ENCODE measurements around the gene NEDD9.

DNA sequence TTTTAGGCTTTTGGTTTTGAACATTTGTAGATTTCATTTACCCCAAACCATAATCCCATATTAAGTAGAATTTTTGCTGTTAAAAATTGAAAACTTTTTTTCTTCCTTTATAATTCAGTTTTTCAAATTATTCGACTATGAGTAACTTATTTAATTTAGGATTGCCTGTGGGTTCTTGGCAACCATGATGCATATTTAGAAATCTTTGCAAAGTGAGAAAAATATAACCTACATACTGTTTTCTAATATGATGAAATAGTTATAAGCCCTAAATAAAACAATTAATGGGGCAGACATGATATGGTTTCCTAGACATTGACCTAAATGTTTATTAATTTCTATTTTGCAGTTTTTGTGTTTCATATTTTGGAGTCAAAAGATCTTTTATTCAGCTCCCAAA is 23.6 kb downstream of the NEDD9 start:
- TF ChIP-seq, protein P1, sequence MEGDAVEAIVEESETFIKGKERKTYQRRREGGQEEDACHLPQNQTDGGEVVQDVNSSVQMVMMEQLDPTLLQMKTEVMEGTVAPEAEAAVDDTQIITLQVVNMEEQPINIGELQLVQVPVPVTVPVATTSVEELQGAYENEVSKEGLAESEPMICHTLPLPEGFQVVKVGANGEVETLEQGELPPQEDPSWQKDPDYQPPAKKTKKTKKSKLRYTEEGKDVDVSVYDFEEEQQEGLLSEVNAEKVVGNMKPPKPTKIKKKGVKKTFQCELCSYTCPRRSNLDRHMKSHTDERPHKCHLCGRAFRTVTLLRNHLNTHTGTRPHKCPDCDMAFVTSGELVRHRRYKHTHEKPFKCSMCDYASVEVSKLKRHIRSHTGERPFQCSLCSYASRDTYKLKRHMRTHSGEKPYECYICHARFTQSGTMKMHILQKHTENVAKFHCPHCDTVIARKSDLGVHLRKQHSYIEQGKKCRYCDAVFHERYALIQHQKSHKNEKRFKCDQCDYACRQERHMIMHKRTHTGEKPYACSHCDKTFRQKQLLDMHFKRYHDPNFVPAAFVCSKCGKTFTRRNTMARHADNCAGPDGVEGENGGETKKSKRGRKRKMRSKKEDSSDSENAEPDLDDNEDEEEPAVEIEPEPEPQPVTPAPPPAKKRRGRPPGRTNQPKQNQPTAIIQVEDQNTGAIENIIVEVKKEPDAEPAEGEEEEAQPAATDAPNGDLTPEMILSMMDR (IDR thresholded peaks at IDR 0.05): no peak
- no peak for TF ChIP-seq EZH2 (IDR thresholded peaks at IDR 0.05; ENCODE audit: borderline replicate concordance, insufficient read depth, low read depth, low read length, poor library complexity, severe bottlenecking)

All from B cell (primary cell).